ENCODE measurements around the gene PATE3.
A peak's percentile ranks its signal among the peaks of the same experiment; 100 is the strongest.

The PATE3 gene

GRCh38 chr11:125787827-125788226, at the start of gene PATE3:
TSS of gene PATE3 (plus strand) at chr11:125788127. CDS start at chr11:125788152, 25 bp downstream.
- DNase-seq = no peak

GRCh38 chr11:125740617-125741016, 47.3 kb upstream of the PATE3 start:
- DNase-seq = no peak

- no peak for DNase-seq
Observed at GRCh38 chr11:125743681-125744080, 44.2 kb upstream of the PATE3 start.

- no peak for DNase-seq
Observed at GRCh38 chr11:125745979-125746378, 41.9 kb upstream of the PATE3 start, which contains the start of gene PATE1. TSS of gene PATE1 (plus strand) at chr11:125746279. CDS start at chr11:125746305, 26 bp downstream.

- no peak for DNase-seq
Observed at GRCh38 chr11:125750629-125751028, 37.3 kb upstream of the PATE3 start.

- DNase-seq = no peak
Observed at GRCh38 chr11:125756050-125756449, 31.9 kb upstream of the PATE3 start.

GRCh38 chr11:125762445-125762844, 25.5 kb upstream of the PATE3 start:
- DNase-seq = no peak

GRCh38 chr11:125763483-125763882, 24.4 kb upstream of the PATE3 start:
- DNase-seq = no peak

GRCh38 chr11:125766251-125766650, 21.7 kb upstream of the PATE3 start:
- DNase-seq = no peak

GRCh38 chr11:125768336-125769046, 19.4 kb upstream of the PATE3 start:
- no peak for DNase-seq

GRCh38 chr11:125770583-125770982, 17.3 kb upstream of the PATE3 start:
- DNase-seq = no peak

GRCh38 chr11:125772834-125773505, 15.0 kb upstream of the PATE3 start:
- peak; percentile 48 for DNase-seq

- DNase-seq = peak; percentile 3
Observed at GRCh38 chr11:125773516-125773915, 14.4 kb upstream of the PATE3 start.

- peak; percentile 10 for DNase-seq
Observed at GRCh38 chr11:125777309-125777708, 10.6 kb upstream of the PATE3 start.

- DNase-seq = no peak
Observed at GRCh38 chr11:125778728-125779127, 9.2 kb upstream of the PATE3 start, which contains the start of gene PATE2. TSS of gene PATE2 (minus strand) at chr11:125778828. CDS start at chr11:125778773, 55 bp downstream.

GRCh38 chr11:125784678-125785077, 3.2 kb upstream of the PATE3 start:
- DNase-seq = no peak

- DNase-seq = no peak
Observed at GRCh38 chr11:125790825-125791224, 2.9 kb downstream of the PATE3 start.

- no peak for DNase-seq
Observed at GRCh38 chr11:125797641-125798040, 9.7 kb downstream of the PATE3 start.

- DNase-seq = no peak
Observed at GRCh38 chr11:125799808-125800207, 11.9 kb downstream of the PATE3 start.

GRCh38 chr11:125802387-125802786, 14.5 kb downstream of the PATE3 start:
- DNase-seq = no peak

GRCh38 chr11:125807909-125808308, 20.0 kb downstream of the PATE3 start:
- DNase-seq = no peak

- DNase-seq = no peak
Observed at GRCh38 chr11:125833016-125833415, 45.1 kb downstream of the PATE3 start, which contains the start of gene PATE4. TSS of gene PATE4 (plus strand) at chr11:125833316. CDS start at chr11:125833360, 44 bp downstream.

GRCh38 chr11:125835748-125836147, 47.8 kb downstream of the PATE3 start:
- no peak for DNase-seq
